SU-DHL-6 (cell line): ENCODE measurements around the gene CACNA1B.

ENCODE experiments used
- H2AFZ ChIP-seq: fragments of 200-600 bp; sonication (generic); 2 replicates; pipeline ENCODE4 v1.6.1; 2014; ENCODE audit warnings: low read depth, mild to moderate bottlenecking, moderate library complexity, mixed read lengths, antibody characterized with exemption, low read length; ENCODE audit not compliant: severe bottlenecking
- H3F3A ChIP-seq: fragments of 200-600 bp; shearing (Covaris generic); 2 replicates; pipeline ENCODE4 v1.6.0; 2016; ENCODE audit warnings: antibody characterized with exemption, mild to moderate bottlenecking; ENCODE audit not compliant: insufficient read depth
- H3K27ac ChIP-seq: fragments of 200-600 bp; sonication (generic); 2 replicates; pipeline ENCODE4 v1.5.1; 2016; ENCODE audit warnings: low read depth, mild to moderate bottlenecking, low read length, moderate library complexity, mixed read lengths
- H3K27me3 ChIP-seq: fragments of 200-600 bp; sonication (generic), shearing (Covaris generic); 2 replicates; pipeline ENCODE4 v1.6.0; 2014; ENCODE audit warnings: mild to moderate bottlenecking, low read length
- H3K36me3 ChIP-seq: fragments of 200-600 bp; sonication (generic); 2 replicates; pipeline ENCODE4 v1.6.1; 2014; ENCODE audit warnings: mild to moderate bottlenecking, low read length, mixed read lengths
- H3K4me2 ChIP-seq: fragments of 300-600, 200-600 bp; shearing (Covaris generic), sonication (generic); 2 replicates; pipeline ENCODE4 v1.6.0; 2014; ENCODE audit warnings: low read length, low read depth, mild to moderate bottlenecking; ENCODE audit not compliant: poor library complexity, severe bottlenecking
- H3K4me3 ChIP-seq: fragments of 200-600 bp; sonication (generic); 2 replicates; pipeline ENCODE4 v1.5.1; 2014; ENCODE audit warnings: antibody characterized with exemption, low read length, mild to moderate bottlenecking, mixed read lengths; ENCODE audit not compliant: insufficient read depth, poor library complexity, severe bottlenecking
- H3K79me2 ChIP-seq: fragments of 200-600 bp; sonication (generic); 2 replicates; pipeline ENCODE4 v1.6.1; 2014; ENCODE audit warnings: mild to moderate bottlenecking, low read length, moderate library complexity; ENCODE audit not compliant: insufficient read depth
- H3K9ac ChIP-seq: fragments of 200-600 bp; sonication (generic); 2 replicates; pipeline ENCODE4 v1.7.0; 2014; ENCODE audit warnings: mild to moderate bottlenecking, low read length
- H3K9me2 ChIP-seq: fragments of 200-600 bp; sonication (generic); replicated peaks from 2 replicates; pipeline ENCODE4 v1.6.1; 2014; ENCODE audit warnings: low read length; ENCODE audit not compliant: insufficient read depth
- H3K9me3 ChIP-seq: fragments of 200-600 bp; sonication (generic); 2 replicates; pipeline ENCODE4 v1.6.1; 2014; ENCODE audit warnings: low read length, mixed read lengths; ENCODE audit not compliant: insufficient read depth
- H4K20me1 ChIP-seq: fragments of 200-600 bp; sonication (generic); 2 replicates; pipeline ENCODE4 v1.6.1; 2014; ENCODE audit warnings: low read depth, mild to moderate bottlenecking, antibody characterized with exemption, low read length, moderate library complexity, mixed read lengths
- EZH2phosphoT487 ChIP-seq: fragments of 200-600 bp; sonication (generic), shearing (Covaris generic); conservative IDR thresholded peaks from 2 replicates; pipeline ENCODE4 v1.6.1; 2018; ENCODE audit warnings: mild to moderate bottlenecking, antibody characterized with exemption, low read length, moderate library complexity, mixed read lengths
- TF ChIP-seq, protein P1 (sequence below): fragments of 200-600 bp; sonication (generic); IDR thresholded peaks from one replicate; pipeline ENCODE4 v1.5.1; 2017; ENCODE audit warnings: antibody characterized with exemption, mild to moderate bottlenecking, low read length, moderate library complexity; ENCODE audit not compliant: insufficient read depth, poor library complexity, severe bottlenecking

CACNA1B gene

GRCh38 chr9:137836831-137837241, 40.7 kb upstream of the CACNA1B start:
- no peaks in the 10 kb centered on the region for H3K36me3 ChIP-seq
- no peak overlapping the region for H3K27ac ChIP-seq
- H3K9ac ChIP-seq = no peak overlapping the region
- no peaks in the 10 kb centered on the region for H3K79me2 ChIP-seq
- no peaks in the 10 kb centered on the region for H4K20me1 ChIP-seq
- H3K27me3 ChIP-seq = no peaks in the 10 kb centered on the region
- TF ChIP-seq, protein P1, sequence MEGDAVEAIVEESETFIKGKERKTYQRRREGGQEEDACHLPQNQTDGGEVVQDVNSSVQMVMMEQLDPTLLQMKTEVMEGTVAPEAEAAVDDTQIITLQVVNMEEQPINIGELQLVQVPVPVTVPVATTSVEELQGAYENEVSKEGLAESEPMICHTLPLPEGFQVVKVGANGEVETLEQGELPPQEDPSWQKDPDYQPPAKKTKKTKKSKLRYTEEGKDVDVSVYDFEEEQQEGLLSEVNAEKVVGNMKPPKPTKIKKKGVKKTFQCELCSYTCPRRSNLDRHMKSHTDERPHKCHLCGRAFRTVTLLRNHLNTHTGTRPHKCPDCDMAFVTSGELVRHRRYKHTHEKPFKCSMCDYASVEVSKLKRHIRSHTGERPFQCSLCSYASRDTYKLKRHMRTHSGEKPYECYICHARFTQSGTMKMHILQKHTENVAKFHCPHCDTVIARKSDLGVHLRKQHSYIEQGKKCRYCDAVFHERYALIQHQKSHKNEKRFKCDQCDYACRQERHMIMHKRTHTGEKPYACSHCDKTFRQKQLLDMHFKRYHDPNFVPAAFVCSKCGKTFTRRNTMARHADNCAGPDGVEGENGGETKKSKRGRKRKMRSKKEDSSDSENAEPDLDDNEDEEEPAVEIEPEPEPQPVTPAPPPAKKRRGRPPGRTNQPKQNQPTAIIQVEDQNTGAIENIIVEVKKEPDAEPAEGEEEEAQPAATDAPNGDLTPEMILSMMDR = no peak
- no peak for TF ChIP-seq EZH2phosphoT487
- H3K9me3 ChIP-seq = no peaks in the 10 kb centered on the region
- H2AFZ ChIP-seq = no peak overlapping the region
- H3K4me3 ChIP-seq = no peak overlapping the region
- H3F3A ChIP-seq = peaks cover 6% of the 10 kb centered on the region; the same call in 1 of the 2 replicates
- H3K4me2 ChIP-seq = no peak overlapping the region
- no peaks in the 10 kb centered on the region for H3K9me2 ChIP-seq

- no peaks in the 10 kb centered on the region for H3K9me2 ChIP-seq
- no peaks in the 10 kb centered on the region for H4K20me1 ChIP-seq
- TF ChIP-seq, protein P1 = no peak
- TF ChIP-seq EZH2phosphoT487 = no peak
- H3K9me3 ChIP-seq = no peaks in the 10 kb centered on the region
- H3K27me3 ChIP-seq = no peaks in the 10 kb centered on the region
- H2AFZ ChIP-seq = no peak overlapping the region
- H3K4me3 ChIP-seq = no peak overlapping the region
- H3K27ac ChIP-seq = no peak overlapping the region
- H3K4me2 ChIP-seq = no peak overlapping the region
- peaks cover 6% of the 10 kb centered on the region; the same call in 1 of the 2 replicates for H3F3A ChIP-seq
- H3K79me2 ChIP-seq = no peaks in the 10 kb centered on the region
- no peaks in the 10 kb centered on the region for H3K36me3 ChIP-seq
- H3K9ac ChIP-seq = no peak overlapping the region
Observed at GRCh38 chr9:137837345-137838278, 40.0 kb upstream of the CACNA1B start.

GRCh38 chr9:137838576-137838975, 39.0 kb upstream of the CACNA1B start:
- H3K9me3 ChIP-seq = no peaks in the 10 kb centered on the region
- no peak overlapping the region for H3K4me2 ChIP-seq
- no peaks in the 10 kb centered on the region for H3K27me3 ChIP-seq
- peaks cover 6% of the 10 kb centered on the region; the same call in 1 of the 2 replicates for H3F3A ChIP-seq
- H4K20me1 ChIP-seq = no peaks in the 10 kb centered on the region
- no peak overlapping the region for H3K4me3 ChIP-seq
- H3K79me2 ChIP-seq = no peaks in the 10 kb centered on the region
- no peaks in the 10 kb centered on the region for H3K36me3 ChIP-seq
- H2AFZ ChIP-seq = no peak overlapping the region
- H3K27ac ChIP-seq = no peak overlapping the region
- H3K9ac ChIP-seq = no peak overlapping the region
- no peak for TF ChIP-seq EZH2phosphoT487
- TF ChIP-seq, protein P1 = no peak
- H3K9me2 ChIP-seq = no peaks in the 10 kb centered on the region
